Stomach (tissue), 9 donors: ENCODE data around the gene HAND2. TPM values are rescaled to one million over a fixed set of nuclear protein-coding genes. Genes with fewer than 3 reads are reported as not detected.

Experiments
- DNase-seq, 2 donors: peaks; one replicate each; pipeline versions ENCODE4 v3.0.0 to v3.0.0-alpha.2; 2013 to 2019
- H3K27ac ChIP-seq, 5 donors: fragments of 200-600 bp in 4 of 5; sonication (generic) in 4 of 5; one replicate each; pipeline ENCODE4 v1.5.1; 2013 to 2019; ENCODE audit warnings: mild to moderate bottlenecking in 1 of 5, moderate library complexity in 1 of 5
- H3K27me3 ChIP-seq, 3 donors: fragments of 200-600 bp; sonication (generic); one replicate each; pipeline ENCODE4 v1.5.1; 2017 to 2019; ENCODE audit warnings: mixed run types in 1 of 3
- H3K36me3 ChIP-seq, 4 donors: fragments of 200-600 bp; sonication (generic); 1 replicate in 3 of 4; 2 replicates in 1 of 4; pipeline ENCODE4 v1.5.1; 2016 to 2019
- H3K4me1 ChIP-seq, 4 donors: fragments of 200-600 bp; sonication (generic); one replicate each; pipeline ENCODE4 v1.5.1; 2016 to 2019
- H3K4me3 ChIP-seq, 4 donors: fragments of 200-600 bp; sonication (generic) in 3 of 4; one replicate each; pipeline ENCODE4 v1.5.1; 2016 to 2019; ENCODE audit warnings: mild to moderate bottlenecking in 1 of 4
- H3K9me3 ChIP-seq, 4 donors: fragments of 200-600 bp; sonication (generic); one replicate each; pipeline ENCODE4 v1.5.1; 2016 to 2019
- EP300 ChIP-seq: sonication (generic); formaldehyde crosslinking; IDR thresholded peaks from one replicate; pipeline ENCODE4 v1.6.1; 2017; ENCODE audit warnings: antibody characterized with exemption
- POLR2A ChIP-seq, 4 donors: fragments of 450-650 bp; IDR thresholded peaks; one replicate each; pipeline ENCODE4 v1.6.1; 2016; ENCODE audit warnings: antibody characterized with exemption in 4 of 4, control low read depth in 2 of 4, mild to moderate bottlenecking in 1 of 4, moderate library complexity in 1 of 4
- POLR2AphosphoS5 ChIP-seq, 3 donors: sonication (generic); formaldehyde crosslinking; IDR thresholded peaks; one replicate each; pipeline ENCODE4 v1.6.1; 2016; ENCODE audit warnings: antibody characterized with exemption in 3 of 3
- WGBS, 5 donors: extraction: QIAGEN DNeasy Blood & Tissue Kit in 3 of 5; methylation state at CpG; one replicate each; pipeline versions ENCODE4 v1.1.5 to v1.1.7; 2013 to 2018; 5-methylcytosine and 5-hydroxymethylcytosine counted together
- intact Hi-C: fragments of 100-400 bp; cut with DNase I; formaldehyde crosslinking; loops from one replicate; pipeline ENCODE4 v1.15.1; 2023; ENCODE audit warnings: low total_unique reads
- polyA plus RNA-seq, 3 donors: library from polyadenylated mRNA; stranded (reverse); fragments of 200-250 nt; gene quantifications; one replicate each; pipeline ENCODE4 v1.2.3, GENCODE V29; 2013
- total RNA-seq, 5 donors: library from RNA; depleted of rRNA; stranded (reverse); fragments of >200 nt; gene quantifications; one replicate each; pipeline versions ENCODE4 v1.1.0 to v1.2.3, GENCODE V29; 2014 to 2016
- TF ChIP-seq, protein P1 (sequence below), 7 experiments: fragments of 450-650 bp in 4 of 7; fragments of 200-600 bp in 3 of 7; sonication (generic) in 3 of 7; IDR thresholded peaks; one replicate each; pipeline ENCODE4 v1.5.1; 2016 to 2019; ENCODE audit warnings: antibody characterized with exemption in 7 of 7, control low read depth in 2 of 7, mild to moderate bottlenecking in 1 of 7
- donor health status: healthy with polysubstance abuse.
- donor health status: Bipolar disorder and iron deficiency.
- donor health status: healthy.

The HAND2 gene
- total and polyA plus RNA-seq, 8 donors, result 1.9 to 234 (median 19.6) TPM

DNA sequence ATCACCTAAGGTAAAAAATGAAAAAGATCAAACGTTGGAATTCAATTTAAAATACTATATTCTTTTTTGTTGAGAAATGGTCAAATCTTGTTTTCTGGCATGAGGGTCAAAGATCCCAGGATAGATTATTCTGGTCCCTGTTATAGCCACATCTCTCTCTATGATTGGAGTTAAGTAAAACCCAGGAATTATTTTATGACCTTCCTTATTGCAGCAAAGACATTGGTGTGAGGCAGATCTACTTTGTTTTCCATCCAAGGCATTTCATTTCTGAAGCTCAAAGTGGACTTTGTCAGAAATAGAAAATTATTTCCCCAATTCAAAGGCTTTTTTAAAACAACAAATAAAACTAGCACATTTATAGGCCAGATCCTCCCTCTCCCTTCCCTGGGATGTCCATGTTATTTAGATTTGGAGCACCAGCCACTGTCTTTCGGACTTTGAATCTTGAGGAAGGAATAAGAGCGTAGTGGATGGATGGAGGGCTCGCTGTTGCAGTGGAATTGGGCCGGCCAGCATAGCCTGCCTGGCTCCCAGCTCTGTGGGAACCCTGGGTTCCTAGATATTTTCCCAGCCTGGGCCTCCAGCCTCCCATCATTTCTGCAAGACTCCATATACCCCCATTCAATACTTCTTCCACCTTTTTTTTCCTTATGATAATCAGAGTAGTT, 45.6 kb upstream of the HAND2 start:
- Histone ChIP-seq H3K27me3 (no peaks in the 10 kb centered on the region), H3K36me3 (no peaks in the 10 kb centered on the region), H3K4me3 (no peak overlapping the region), H3K4me1 (peaks cover 0 to 9% (median 3%) of the 10 kb centered on the region in 4 donors), H3K27ac (no peak overlapping the region), H3K9me3 (no peaks in the 10 kb centered on the region)
- 74 to 89% (median 85%) methylated on average over 5 of the region's 5 CpGs for WGBS, 5 donors
- TF ChIP-seq, protein P1, sequence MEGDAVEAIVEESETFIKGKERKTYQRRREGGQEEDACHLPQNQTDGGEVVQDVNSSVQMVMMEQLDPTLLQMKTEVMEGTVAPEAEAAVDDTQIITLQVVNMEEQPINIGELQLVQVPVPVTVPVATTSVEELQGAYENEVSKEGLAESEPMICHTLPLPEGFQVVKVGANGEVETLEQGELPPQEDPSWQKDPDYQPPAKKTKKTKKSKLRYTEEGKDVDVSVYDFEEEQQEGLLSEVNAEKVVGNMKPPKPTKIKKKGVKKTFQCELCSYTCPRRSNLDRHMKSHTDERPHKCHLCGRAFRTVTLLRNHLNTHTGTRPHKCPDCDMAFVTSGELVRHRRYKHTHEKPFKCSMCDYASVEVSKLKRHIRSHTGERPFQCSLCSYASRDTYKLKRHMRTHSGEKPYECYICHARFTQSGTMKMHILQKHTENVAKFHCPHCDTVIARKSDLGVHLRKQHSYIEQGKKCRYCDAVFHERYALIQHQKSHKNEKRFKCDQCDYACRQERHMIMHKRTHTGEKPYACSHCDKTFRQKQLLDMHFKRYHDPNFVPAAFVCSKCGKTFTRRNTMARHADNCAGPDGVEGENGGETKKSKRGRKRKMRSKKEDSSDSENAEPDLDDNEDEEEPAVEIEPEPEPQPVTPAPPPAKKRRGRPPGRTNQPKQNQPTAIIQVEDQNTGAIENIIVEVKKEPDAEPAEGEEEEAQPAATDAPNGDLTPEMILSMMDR (IDR thresholded peaks at IDR 0.05), result no peak
- TF ChIP-seq EP300, result no peak
- TF ChIP-seq POLR2AphosphoS5 (IDR thresholded peaks at IDR 0.05), result no peak
- no peak for TF ChIP-seq POLR2A (IDR thresholded peaks at IDR 0.05)
- intact Hi-C loops, result no loop called here
- no peak for DNase-seq

DNA sequence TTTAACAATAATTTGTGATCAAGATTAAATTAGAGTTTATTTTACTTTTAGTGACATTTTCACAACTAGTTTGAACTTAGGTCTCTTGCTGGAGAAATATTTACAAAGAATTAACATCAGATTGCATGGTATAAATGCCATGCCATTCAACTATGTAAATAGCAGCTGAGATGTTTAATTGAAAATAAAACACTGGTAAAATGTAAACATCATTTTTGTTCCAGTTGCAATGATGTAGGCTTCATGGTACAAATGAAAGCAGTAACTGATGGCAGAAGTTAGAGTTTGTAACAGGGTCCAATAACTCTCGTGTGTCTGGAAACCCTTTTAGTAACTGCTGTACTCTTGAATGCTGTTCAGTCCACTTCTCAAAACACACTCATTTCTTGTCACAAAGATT, 43.7 kb upstream of the HAND2 start:
- Histone ChIP-seq H3K27me3 (no peaks in the 10 kb centered on the region), H3K36me3 (no peaks in the 10 kb centered on the region), H3K4me1 (peaks cover 0 to 14% (median 3%) of the 10 kb centered on the region in 4 donors), H3K27ac (no peak overlapping the region), H3K4me3 (no peak overlapping the region), H3K9me3 (no peaks in the 10 kb centered on the region)
- WGBS, 5 donors, result 36 to 50% (median 41%) methylated on average over 1 of the region's 1 CpG
- intact Hi-C loops, result no loop called here
- TF ChIP-seq, protein P1 (IDR thresholded peaks at IDR 0.05), result no peak
- TF ChIP-seq EP300 (no peak), POLR2AphosphoS5 (IDR thresholded peaks at IDR 0.05) (no peak), POLR2A (IDR thresholded peaks at IDR 0.05) (no peak)
- DNase-seq, result no peak

DNA sequence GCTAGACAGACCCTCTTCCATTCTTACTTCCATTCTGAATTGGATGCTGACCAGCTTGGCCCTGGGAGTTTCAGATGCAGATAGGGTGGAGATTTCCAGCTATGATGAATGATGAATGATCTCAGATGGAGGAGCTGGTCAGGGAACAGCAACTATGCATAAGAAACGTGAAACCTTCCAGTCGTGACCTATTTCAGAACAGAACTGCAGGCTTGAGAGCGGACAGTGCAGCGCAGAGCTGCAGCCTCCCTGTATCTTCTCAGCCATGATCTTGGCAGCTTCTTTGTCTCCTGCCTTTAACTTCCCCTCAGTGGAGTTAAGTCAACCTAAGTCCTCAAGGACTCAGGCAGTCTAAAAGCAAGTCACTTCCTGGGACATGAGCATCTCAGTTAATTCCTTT, 43.3 kb upstream of the HAND2 start:
- intact Hi-C loops, result no loop called here
- Histone ChIP-seq H3K36me3 (no peaks in the 10 kb centered on the region), H3K4me1 (peaks cover 0 to 14% (median 3%) of the 10 kb centered on the region in 4 donors), H3K27ac (no peak overlapping the region), H3K27me3 (no peaks in the 10 kb centered on the region), H3K4me3 (no peak overlapping the region), H3K9me3 (no peaks in the 10 kb centered on the region)
- DNase-seq, result peak in 1 of 2 donors; percentile 35
- 45 to 73% (median 61%) methylated on average over 4 of the region's 4 CpGs for WGBS, 5 donors
- TF ChIP-seq EP300 (no peak), POLR2AphosphoS5 (IDR thresholded peaks at IDR 0.05) (no peak), POLR2A (IDR thresholded peaks at IDR 0.05) (no peak)
- TF ChIP-seq, protein P1 (IDR thresholded peaks at IDR 0.05), result no peak

DNA sequence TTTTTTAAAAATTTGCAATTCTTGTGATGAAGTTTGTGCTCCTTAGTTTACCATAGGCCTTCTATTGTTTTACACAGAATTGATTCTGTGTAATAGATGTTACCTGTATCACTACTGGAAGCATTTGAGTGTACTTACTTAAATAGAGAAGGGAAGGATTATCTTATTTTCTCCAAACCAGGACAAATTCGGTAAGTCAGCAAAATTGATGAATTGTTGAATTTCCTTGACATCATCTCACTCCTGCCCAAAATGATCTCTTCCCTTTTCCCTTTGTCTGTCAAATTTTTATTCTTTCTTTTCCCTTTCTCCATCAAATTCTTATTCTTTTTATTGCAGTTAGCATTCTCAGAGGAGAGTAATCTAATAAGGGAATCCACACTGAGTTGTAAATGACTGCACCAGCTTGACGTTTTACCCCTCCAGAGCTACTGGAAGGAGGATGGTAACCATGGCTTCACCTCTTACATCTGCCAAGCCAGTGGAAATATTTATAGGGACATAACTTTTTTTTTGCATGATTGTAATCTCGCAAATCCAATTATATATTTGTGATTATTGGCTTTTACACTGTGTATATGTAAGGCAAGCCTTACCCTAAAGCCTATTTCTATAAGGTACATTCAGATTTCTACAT, 42.6 kb upstream of the HAND2 start:
- no peak for DNase-seq
- Histone ChIP-seq H3K4me3 (no peak overlapping the region), H3K27me3 (no peaks in the 10 kb centered on the region), H3K4me1 (peaks cover 0 to 14% (median 3%) of the 10 kb centered on the region in 4 donors), H3K36me3 (no peaks in the 10 kb centered on the region), H3K27ac (no peak overlapping the region), H3K9me3 (no peaks in the 10 kb centered on the region)
- 52 to 68% (median 64%) methylated on average over 3 of the region's 3 CpGs for WGBS, 5 donors
- intact Hi-C loops, result no loop called here
- TF ChIP-seq POLR2AphosphoS5 (IDR thresholded peaks at IDR 0.05) (no peak), EP300 (no peak), POLR2A (IDR thresholded peaks at IDR 0.05) (no peak)
- TF ChIP-seq, protein P1 (IDR thresholded peaks at IDR 0.05), result no peak
